Esophagus muscularis mucosa (tissue), 4 donors: Measurements from ENCODE around the gene HPS3.

Experiments used
- CTCF ChIP-seq, 3 experiments: fragments of 200-600 bp in 2 of 3; fragments of 450-650 bp in 1 of 3; sonication (generic) in 2 of 3; IDR thresholded peaks; one replicate each; pipeline ENCODE4 v1.5.1; 2017 to 2019; ENCODE audit warnings: antibody characterized with exemption in 3 of 3, mild to moderate bottlenecking in 2 of 3, moderate library complexity in 1 of 3
- EP300 ChIP-seq: sonication (generic); formaldehyde crosslinking; IDR thresholded peaks from one replicate; pipeline ENCODE4 v1.6.1; 2017; ENCODE audit warnings: antibody characterized with exemption
- POLR2A ChIP-seq: fragments of 450-650 bp; IDR thresholded peaks from one replicate; pipeline ENCODE4 v1.6.1; 2017; ENCODE audit warnings: antibody characterized with exemption, moderate library complexity, mild to moderate bottlenecking, low read depth
- POLR2AphosphoS5 ChIP-seq, 2 donors: sonication (generic); formaldehyde crosslinking; IDR thresholded peaks; one replicate each; pipeline ENCODE4 v1.6.1; 2017; ENCODE audit warnings: antibody characterized with exemption in 2 of 2

- TF ChIP-seq POLR2A (no peak), CTCF (IDR thresholded peaks at IDR 0.05) (no peak), EP300 (no peak), POLR2AphosphoS5 (IDR thresholded peaks at IDR 0.05) (no peak)
Measured at GRCh38 chr3:149101154-149101553, 28.3 kb upstream of the HPS3 start.
